Stimulated activated CD8-positive, alpha-beta memory T cell treated with anti-CD3 and anti-CD28 coated beads, Interleukin-4, amount 100 ng/mL, for 4 hours (primary cell): ENCODE measurements around the gene AFF2.

Experiments
- DNase-seq, 2 donors: peaks; one replicate each; pipeline ENCODE4 v3.0.0-alpha.2; 2020; ENCODE audit warnings: low read depth in 2 of 2, low spot score in 1 of 2

The AFF2 gene

DNA sequence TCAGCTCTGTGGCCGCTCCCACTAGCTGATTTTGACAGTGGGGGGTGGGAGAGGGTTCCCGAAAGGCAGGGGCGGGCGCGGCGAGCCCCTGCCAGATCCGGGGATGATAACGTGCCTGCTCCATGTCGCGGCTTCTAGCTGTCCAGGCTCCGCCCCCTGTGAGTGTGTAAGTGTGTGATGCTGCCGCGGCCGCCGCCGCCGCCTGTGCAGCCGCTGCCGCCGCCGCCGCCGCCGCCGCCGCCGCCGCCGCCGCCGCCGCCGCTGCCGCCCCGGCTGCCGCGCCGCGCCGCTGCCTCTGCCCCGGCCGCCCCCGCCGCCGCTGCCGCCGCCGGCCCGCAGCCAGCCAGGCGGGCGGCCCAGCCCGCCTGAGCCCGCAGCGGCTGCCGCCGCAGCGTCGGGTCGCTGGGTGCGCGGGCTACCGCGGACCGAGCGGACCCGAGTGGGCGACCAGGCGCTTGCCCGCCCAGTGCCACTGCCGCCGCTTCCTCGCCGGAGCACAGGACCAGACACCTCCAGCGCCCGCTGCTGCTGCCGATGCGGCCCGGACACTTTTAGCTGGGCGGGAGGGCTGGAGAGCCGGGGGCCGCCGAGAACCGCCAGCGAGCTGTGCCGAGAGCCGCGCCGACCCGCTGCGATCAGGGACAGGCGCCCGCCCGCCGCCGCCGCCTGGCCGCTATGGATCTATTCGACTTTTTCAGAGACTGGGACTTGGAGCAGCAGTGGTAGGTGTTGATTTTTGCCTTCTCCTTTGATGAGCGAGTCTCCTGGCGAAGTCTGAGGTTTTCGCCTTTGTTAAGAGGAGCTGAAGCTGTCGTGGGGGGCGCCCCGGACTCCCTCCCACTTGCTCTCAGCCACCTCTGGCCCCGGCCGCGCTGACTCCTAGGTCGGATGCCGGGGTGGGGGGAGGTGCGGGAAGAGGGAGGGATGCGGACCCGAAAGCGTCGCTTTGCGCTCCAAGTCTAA, at the start of gene AFF2:
Gene AFF2, plus strand, starts transcription at position 195 of the 963 bp plus-strand sequence. Its CDS starts 481 bp downstream, at position 676.
- peak in 1 of 2 donors; percentile 18 for DNase-seq

DNA sequence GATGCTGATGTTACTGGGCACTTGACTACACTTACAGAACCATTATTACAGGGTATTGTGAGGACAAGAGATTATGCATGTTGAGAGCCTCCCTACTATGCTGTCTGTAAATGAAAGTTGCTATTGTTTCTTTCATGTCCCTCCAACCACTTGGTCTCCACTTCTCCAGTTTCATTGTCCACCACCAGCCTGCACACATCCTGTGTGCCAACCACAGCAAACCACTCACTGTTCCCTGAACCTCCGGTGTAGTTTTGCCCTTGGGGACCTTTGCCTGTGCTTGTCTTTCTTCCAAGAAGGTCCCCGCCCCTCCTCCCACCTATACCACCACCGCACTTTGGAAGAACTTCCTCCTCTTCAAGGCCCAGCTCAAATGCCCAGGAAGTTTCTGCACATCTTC, 43.1 kb upstream of the AFF2 start:
- DNase-seq: no peak

DNA sequence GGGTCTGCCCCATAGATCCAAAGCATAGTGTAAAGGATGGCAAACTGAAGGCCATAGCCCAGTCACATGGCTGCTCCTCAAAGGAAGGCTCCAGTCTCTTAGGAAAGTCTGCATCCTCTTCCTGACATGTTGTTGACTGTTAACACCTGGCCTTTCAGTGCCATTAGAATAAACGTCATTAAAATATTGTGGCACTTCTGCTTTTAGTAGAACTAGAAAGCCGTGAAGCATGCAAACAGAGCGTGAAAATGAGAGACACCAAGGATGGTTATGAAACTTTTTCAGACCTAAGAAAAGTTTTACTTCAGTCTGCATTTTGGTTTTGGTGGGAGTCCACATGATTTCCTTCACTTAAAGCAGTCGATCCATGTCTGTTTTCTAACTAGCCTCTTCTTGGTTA, 41.1 kb upstream of the AFF2 start:
- DNase-seq: no peak

- DNase-seq: no peak
Observed at GRCh38 chrX:148466292-148466691, 34.1 kb upstream of the AFF2 start.

- DNase-seq: no peak
Observed at GRCh38 chrX:148470324-148470723, 30.1 kb upstream of the AFF2 start.

- DNase-seq: no peak
Observed at GRCh38 chrX:148474030-148474429, 26.4 kb upstream of the AFF2 start.

DNA sequence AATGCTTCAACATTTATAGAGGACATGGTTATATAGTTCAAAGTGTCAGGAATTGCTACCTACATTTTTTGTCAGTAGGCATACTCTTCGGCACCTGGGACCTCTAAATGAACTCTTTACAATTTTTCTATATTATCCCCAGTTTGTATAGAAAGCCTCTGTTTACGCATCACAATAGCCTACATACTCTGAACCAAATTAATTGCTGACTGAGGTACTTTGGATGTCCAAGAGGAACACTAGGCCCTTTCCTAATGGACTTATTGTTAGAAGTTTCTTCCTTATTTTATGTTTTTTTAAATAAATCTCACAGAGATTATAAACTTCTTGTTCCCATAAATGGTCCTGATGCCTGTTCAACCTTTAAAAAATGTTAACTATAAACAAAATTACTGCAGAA, 8.4 kb upstream of the AFF2 start:
- no peak for DNase-seq

GRCh38 chrX:148495176-148495575, 5.2 kb upstream of the AFF2 start:
- no peak for DNase-seq

DNA sequence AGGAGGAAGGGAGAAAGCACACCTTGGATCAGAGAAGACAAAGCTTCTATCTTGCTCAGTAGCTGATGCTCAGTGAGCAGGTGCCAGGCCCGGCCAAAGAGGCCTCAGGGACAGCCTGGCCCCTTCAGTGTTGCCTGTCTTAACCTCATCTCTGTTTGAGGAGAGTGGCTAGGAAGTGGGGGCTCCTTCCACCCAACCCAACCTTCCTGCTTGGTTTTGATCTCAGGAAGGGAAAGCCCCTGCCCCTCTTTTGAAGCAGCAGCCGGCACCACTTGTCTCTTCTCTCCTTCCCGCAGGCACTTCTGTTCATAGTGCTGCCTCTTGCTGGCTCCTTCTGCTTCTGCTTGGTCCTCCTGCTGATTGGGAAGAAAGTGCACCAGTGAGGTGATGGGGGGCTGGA, 2.4 kb upstream of the AFF2 start:
- no peak for DNase-seq

- no peak for DNase-seq
Observed at GRCh38 chrX:148499638-148500422, 587 bp upstream of the AFF2 start.

- DNase-seq: no peak
Observed at GRCh38 chrX:148501386-148502066, 1.1 kb downstream of the AFF2 start.

GRCh38 chrX:148504506-148504905, 4.1 kb downstream of the AFF2 start:
- no peak for DNase-seq

- no peak for DNase-seq
Observed at GRCh38 chrX:148507418-148507817, 7.0 kb downstream of the AFF2 start.

GRCh38 chrX:148512453-148512852, 12.0 kb downstream of the AFF2 start:
- DNase-seq: no peak

DNA sequence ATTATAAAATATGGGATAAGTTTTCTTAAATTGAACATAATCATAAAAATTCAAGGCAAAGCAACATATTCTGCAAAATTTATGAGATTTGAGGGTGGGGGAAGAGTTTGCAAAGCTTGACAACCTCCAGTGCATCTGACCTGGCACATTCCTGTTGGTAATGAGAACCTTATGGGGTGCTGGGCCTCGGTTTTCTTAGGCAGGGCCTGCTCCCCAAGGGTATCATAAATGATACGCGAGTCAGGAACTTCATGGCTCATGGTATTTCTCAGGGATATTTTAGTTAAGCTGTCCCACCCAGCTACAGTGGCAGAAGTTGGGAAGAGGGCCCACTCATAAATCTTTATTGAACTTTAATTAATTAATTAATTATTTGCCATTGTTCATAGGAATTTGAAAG, 13.2 kb downstream of the AFF2 start:
- no peak for DNase-seq

DNA sequence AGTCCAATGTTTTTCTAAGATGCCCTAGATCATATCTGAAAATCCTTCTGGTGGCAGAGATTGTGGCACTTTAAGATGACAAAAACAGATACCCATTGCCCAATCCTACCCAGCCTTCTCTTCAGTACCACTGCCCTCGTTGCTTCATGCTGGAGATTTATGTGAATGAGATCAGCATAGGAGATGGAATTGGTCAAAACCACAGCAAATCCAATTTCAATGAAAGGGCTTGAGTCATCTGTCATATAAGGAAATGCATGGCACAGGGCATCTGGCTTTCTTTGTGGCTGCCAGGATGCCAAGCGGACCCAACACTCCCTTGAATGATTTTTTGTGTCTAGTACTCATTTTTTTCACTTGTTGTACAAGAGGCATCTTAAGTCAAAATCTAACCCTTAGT, 16.8 kb downstream of the AFF2 start:
- DNase-seq: no peak

GRCh38 chrX:148522006-148522405, 21.6 kb downstream of the AFF2 start:
- no peak for DNase-seq

DNA sequence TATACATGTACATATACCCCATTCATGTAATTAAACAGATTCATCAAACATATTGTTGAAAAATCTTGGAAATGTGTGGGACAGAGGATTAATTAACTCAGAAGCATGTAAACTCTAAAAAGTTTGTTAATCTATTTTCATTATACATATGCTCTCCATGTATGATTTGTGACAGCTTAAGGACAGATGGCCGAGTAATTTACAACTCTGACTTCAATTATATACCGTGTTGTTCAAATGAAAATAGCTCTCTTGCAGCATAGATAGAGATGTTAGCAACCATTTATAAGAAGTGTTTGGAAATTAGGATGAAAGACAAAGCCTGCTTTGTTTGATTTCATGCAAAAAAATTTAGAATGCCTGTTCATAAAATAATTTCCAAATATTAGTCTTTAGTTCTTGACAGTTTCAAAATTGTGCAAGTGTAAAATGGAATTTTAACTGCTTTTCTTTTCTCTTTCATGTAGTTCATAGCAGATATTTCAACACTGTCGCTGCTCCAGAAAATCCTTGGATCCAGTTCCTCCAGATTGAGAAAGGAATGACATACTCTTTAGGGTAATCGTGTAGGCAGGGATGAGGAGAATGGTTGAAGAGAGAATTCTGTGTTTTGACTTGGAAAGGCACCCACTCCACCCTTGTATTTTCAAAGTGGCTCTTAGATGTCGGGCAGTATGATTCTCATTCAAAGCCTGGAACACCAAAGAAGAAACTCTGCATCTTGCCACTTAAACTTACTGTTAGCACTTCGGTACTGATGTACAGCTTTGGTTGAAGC, 23.1 kb downstream of the AFF2 start:
- DNase-seq: no peak

GRCh38 chrX:148530464-148531077, 30.2 kb downstream of the AFF2 start:
- no peak for DNase-seq

DNA sequence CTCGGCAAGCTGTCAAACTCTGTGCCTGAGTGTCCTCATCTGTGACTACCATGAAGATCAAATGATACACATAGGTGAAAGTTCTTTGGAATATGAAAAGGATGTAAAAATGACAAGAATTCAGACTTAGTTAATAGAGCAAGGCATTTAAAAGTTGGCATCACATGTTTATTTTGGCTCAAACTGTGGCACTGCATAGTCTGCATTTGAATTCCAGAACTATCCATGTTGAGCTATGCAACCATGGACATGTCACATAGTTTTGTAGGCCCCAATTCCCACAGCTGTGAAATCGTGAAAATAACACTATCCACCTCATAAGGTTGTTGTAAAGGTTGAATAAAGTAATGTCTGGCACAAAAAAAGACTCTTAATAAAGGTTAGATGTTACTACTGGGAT, 33.9 kb downstream of the AFF2 start:
- no peak for DNase-seq
